T47D (cell line): ENCODE data around the gene CCDC192.
"Not testable (repeated sequence)": the region's sequence is repeated elsewhere in the genome, so short reads cannot be mapped to it uniquely, and the experiment has no call there.

Source experiments
- DNase-seq, 2 experiments: peaks; one replicate each; pipeline versions ENCODE4 v3.0.0 to v3.0.0-alpha.2; 2011 to 2012; ENCODE audit warnings: low read depth in 1 of 2, low spot score in 1 of 2
- JUND ChIP-seq: IDR thresholded peaks from 2 replicates; pipeline ENCODE4 v1.6.1; 2012; ENCODE audit warnings: low read depth
- in situ Hi-C: cut with HindIII; loops from 2 replicates; pipeline ENCODE4 v1.10.0; 2016; ENCODE audit warnings: low sequenced_read_pairs, low pct_unique_long_range_greater_than_20kb

The CCDC192 gene

GRCh38 chr5:127754706-127755105 is 51.5 kb downstream of the CCDC192 start:
- DNase-seq: peak in 1 of 2 experiments; percentile 31
- no peak for TF ChIP-seq JUND
- in situ Hi-C loops: no loop called here

GRCh38 chr5:127757576-127757975 is 54.4 kb downstream of the CCDC192 start:
- in situ Hi-C loops: no loop called here
- no peak for TF ChIP-seq JUND
- peak; percentile 47 to 83 for DNase-seq

GRCh38 chr5:127758766-127759283 is 55.6 kb downstream of the CCDC192 start:
- DNase-seq: no peak
- in situ Hi-C loops: no loop called here
- TF ChIP-seq JUND: no peak

DNA sequence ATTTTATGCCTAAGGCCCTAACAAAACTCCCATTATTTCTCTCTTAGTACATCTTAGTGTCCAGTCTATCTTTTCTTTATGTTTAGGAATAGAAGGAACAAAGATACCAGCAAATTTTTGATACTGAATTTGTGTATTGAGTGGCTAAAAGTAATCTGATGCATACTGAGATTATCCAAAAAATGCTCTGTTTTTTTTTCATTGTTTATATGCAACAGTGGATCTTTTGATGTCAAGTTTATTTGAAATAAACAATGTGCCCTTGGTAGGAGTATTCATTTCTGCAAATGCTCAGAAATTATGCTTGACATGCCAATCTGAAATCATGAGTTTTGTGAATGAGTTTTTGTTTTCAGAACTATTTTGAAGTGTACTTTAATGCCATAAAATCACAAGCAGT is 58.7 kb downstream of the CCDC192 start:
- in situ Hi-C loops: no loop called here
- no peak for DNase-seq
- no peak for TF ChIP-seq JUND

DNA sequence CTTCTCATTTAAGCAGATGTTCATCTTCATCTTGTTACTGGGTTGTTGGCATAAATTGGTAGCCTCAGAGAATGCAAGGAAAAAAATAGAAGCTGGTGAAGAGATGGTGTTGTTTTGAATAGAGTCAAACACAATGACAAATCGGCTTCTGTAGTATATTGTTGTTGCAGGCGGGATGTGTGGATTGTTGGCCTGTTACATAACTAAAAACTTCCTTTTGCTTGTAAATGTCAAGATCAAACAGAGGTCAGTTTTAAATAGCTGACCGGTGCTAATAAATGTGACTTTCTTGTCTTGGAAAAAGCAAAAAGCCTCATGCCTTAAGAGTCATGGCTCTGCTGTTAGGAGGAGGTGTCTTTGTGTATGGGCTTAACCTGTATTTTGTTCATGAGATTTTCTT is 59.2 kb downstream of the CCDC192 start:
- in situ Hi-C loops: no loop called here
- no peak for DNase-seq
- TF ChIP-seq JUND: no peak

DNA sequence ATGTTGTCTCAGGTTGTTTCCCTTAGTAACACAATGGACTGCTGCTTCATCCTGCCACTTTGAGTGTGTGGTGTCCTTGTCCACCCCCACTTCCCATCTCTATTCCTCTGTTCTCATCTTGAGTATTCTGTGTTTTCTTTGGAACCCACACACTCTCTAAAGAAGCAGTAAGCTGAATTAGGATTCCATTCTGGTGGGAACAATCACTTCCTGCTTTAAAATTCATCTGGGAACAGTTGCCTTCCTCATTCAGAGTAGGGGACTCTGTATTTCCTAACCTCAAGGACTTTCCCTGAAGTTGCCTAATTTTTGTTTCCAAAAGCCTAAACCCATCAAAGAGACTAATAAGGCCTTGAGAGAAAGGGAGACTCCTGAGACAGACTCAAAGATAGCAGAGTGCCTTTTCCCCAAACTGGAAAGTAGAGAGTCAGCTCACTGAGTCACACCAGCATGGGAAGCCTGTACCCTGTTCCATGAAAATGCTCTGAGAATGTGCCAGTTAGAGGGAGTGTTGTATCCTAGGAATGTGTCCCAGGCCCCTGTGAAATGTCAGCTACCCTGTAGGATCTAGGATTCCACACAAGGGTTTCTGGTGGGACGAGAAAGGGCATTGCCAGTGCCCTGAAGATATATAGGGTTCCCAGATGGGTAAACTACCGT is 63.6 kb downstream of the CCDC192 start:
- no peak for DNase-seq
- TF ChIP-seq JUND: no peak
- in situ Hi-C loops: no loop called here

DNA sequence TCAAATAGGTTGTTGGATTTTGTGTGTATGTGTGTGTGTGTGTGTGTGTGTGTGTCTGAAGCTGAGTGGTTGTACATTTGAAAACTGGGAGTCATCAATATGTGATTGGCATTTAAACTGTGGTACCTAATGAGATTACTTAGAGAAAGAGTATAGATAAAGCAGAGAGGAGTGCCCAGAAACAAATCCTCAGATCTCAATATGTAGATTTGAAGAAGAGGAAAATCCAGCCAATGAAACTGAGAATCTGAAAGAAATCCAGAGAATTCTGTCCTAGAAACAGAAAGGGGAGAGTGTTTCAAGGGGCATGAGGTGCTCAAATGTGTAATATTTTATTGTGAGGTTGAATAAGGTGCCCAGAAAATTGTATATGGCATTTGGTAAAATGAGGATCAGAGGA is 66.2 kb downstream of the CCDC192 start:
- no peak for DNase-seq
- in situ Hi-C loops: no loop called here
- no peak for TF ChIP-seq JUND

DNA sequence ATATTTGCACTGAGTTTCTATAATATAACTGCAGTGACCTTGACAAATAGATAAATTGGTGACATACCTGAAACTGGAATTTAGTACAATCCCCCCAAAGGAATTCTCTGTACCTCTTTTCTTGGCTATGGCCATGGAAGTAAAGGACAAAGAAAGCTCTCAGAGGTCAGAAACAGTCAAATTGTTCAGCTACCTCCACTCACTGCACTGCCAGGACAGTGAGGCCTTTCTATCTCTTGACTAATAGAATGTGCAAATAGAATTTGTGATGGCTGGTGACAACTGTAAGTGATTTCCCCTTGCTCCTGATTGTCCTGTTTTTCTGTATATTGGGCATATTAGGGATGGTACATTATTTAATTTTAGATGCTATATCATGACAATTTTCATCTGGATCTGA is 67.1 kb downstream of the CCDC192 start:
- DNase-seq: no peak
- in situ Hi-C loops: no loop called here
- TF ChIP-seq JUND: no peak

DNA sequence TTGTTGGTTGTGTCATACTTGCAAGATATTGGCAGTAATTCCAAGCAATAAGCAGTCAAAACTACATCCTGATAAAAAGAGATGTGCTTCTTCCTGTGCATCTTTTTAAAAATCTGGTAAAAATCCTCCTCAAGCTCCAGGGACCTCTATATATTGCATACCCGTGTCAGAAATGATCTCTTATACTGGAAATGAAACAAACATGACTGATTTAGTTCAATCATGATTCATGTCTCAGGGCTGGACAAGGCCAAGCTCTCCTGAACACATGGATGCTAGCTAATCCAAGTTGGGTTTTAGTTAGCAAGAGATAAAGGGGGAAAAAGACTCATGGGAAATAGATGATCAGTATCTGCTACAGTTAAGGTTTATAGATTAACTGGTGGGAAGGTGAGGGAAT is 69.3 kb downstream of the CCDC192 start:
- in situ Hi-C loops: no loop called here
- TF ChIP-seq JUND: no peak

DNA sequence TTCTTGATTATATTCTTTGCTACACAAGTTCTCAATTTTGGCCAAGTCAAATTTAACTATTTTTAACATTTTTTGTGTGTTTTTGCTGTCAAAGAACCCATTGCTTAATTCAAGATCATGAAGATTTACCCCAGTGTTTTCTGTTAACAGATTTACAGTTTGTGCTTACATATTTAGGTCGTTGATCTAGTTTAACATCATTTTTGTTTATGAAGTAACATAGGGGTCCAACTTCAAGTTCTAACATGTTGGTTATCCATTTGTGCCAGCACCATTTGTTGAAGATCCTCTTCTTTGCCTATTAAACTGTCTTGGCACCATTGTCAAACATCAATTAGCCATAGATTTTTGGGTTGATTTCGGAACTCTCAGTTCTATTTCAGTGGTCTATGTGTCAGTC is 71.0 kb downstream of the CCDC192 start:
- no peak for DNase-seq
- in situ Hi-C loops: no loop called here
- TF ChIP-seq JUND: no peak

More for the DNA sequence above, 69.3 kb downstream of the CCDC192 start:
- DNase-seq: no peak

- no peak for DNase-seq
- TF ChIP-seq JUND: no peak
- in situ Hi-C loops: no loop called here
These were observed 73.3 kb downstream of the CCDC192 start for GRCh38 chr5:127776477-127776876.

DNA sequence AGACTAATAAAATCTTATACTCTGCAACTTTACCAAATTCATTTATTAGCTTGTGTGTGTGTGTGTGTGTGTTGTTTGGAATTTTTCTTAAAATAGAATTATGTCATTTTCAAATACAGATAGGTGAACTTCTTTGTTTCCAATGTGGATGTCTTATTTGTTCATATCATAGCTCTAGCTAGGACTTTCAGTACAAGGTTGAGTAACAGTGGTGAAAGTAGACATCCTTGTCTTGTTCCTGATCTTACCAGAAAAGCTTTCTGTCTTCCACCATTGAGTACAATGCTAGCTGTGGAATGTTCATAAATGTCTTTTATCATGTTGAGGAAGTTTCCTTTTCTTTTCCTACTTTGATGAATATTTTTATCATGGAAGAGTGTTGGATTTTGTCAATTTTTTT is 74.8 kb downstream of the CCDC192 start:
- in situ Hi-C loops: no loop called here
- DNase-seq: no peak
- TF ChIP-seq JUND: no peak

DNA sequence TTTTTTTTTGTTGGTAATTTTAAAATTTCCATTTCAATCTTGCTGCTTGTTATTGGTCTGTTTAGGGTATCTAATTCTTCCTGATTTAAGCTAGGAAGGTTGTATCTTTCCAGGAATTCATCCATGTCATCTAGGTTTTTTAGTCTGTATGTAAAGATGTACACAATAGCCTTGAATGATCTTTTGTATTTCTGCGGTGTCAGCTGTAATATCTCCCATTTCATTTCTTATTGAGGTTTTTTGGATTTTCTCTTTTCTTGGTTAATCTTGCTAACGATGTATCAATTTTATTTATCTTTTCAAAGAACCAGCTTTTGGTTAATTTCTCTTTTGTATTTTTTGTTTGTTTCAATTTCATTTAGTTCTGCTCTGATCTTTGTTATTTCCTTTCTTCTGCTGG is 79.3 kb downstream of the CCDC192 start:
- in situ Hi-C loops, DNase-seq: not testable (repeated sequence)
